Epithelial cell of esophagus (primary cell): ENCODE data around the gene ZNF546.

Source experiments
- DNase-seq: peaks from one replicate; pipeline ENCODE4 v3.0.0; 2010; ENCODE audit warnings: low read depth
- H3K4me3 ChIP-seq: 2 replicates; pipeline ENCODE4 v1.5.1; 2011; ENCODE audit warnings: mild to moderate bottlenecking, low read length, control low read depth
- TF ChIP-seq, protein P1 (sequence below): IDR thresholded peaks from 2 replicates; pipeline ENCODE4 v1.5.1; 2011; ENCODE audit warnings: low read depth, mild to moderate bottlenecking, low read length, control low read depth, inconsistent platforms; ENCODE audit not compliant: insufficient read depth; ENCODE audit errors: missing control alignments

ZNF546 gene

DNA sequence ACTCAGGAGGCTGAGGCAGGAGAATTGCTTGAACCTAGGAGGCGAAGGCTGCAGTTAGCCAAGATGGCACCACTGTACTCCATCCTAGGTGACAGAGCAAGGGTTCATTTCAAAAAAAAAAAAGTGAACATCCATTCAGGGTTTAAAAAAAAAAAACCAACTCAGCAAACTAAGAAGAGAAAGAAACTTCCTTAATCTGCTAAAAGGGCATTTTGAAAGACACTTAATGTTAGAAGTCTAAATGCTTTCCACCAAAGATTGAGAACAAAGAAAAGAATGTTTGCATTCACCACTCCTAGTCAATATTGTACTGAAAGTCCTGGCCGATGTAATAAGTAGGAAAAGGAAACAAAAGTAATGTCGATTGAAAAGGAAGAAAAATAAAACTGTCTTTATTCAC, 33.0 kb upstream of the ZNF546 start:
- no peak overlapping the region for H3K4me3 ChIP-seq
- DNase-seq: no peak

DNA sequence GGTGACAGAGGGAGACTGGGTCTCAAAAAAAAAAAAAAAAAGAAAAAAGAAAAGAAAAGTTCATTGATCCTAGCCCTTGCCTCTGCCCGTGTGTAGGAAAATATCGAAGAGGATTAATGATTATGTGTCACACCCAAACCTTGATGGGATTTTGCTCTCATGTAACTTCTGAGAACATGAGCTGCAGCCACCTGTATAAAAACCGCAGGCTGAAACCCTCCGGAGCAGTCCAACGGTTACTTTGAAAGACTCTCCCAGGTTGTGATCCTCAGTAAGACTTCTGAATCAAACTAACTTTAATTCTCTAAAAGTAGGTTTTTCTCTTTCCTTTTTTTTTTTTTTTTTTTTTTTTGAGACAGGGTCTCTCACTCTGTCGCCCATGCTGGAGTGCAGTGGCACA, 30.2 kb upstream of the ZNF546 start:
- TF ChIP-seq, protein P1, sequence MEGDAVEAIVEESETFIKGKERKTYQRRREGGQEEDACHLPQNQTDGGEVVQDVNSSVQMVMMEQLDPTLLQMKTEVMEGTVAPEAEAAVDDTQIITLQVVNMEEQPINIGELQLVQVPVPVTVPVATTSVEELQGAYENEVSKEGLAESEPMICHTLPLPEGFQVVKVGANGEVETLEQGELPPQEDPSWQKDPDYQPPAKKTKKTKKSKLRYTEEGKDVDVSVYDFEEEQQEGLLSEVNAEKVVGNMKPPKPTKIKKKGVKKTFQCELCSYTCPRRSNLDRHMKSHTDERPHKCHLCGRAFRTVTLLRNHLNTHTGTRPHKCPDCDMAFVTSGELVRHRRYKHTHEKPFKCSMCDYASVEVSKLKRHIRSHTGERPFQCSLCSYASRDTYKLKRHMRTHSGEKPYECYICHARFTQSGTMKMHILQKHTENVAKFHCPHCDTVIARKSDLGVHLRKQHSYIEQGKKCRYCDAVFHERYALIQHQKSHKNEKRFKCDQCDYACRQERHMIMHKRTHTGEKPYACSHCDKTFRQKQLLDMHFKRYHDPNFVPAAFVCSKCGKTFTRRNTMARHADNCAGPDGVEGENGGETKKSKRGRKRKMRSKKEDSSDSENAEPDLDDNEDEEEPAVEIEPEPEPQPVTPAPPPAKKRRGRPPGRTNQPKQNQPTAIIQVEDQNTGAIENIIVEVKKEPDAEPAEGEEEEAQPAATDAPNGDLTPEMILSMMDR: no peak
- H3K4me3 ChIP-seq: no peak overlapping the region

More for the DNA sequence above, 33.0 kb upstream of the ZNF546 start:
- TF ChIP-seq, protein P1: no peak

DNA sequence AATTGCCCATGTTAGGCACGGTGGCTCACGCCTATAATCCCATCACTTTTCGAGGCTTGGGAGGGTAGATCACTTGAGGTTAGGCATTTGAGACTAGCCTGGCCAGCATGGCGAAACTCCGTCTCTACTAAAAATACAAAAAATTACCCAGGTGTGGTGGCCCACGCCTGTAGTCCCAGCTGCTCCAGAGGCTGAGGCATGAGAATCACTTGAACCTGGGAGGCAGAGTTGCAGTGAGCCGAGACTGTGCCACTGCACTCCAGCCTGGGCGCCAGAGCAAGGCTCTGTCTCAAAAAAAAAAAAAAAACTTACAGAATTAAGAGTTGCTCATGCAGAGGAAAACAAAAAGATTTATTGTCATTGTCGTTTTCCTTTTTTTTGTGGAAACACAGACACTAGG, 29.3 kb upstream of the ZNF546 start:
- H3K4me3 ChIP-seq: no peak overlapping the region
- TF ChIP-seq, protein P1: no peak
- DNase-seq: no peak

More for the DNA sequence above, 30.2 kb upstream of the ZNF546 start:
- DNase-seq: no peak

DNA sequence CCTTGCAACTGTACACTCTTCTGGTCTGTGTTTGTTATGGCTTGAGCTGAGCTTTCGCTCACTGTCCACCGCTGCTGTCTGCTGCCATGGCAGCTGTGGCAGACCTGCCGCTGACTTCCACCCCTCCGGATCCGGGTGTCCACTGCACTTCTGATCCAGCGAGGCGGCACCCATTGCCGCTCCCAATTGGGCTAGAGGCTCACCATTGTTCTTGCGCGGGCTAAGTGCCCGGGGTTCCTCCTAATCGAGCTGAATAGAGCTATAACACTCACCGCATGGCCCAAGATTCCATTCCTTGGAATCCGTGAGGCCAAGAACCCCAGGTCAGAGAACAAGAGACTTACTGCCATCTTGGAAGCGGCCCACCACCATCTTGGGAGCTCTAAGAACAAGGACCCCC, 28.1 kb upstream of the ZNF546 start:
- DNase-seq: no peak
- TF ChIP-seq, protein P1: no peak
- no peak overlapping the region for H3K4me3 ChIP-seq

DNA sequence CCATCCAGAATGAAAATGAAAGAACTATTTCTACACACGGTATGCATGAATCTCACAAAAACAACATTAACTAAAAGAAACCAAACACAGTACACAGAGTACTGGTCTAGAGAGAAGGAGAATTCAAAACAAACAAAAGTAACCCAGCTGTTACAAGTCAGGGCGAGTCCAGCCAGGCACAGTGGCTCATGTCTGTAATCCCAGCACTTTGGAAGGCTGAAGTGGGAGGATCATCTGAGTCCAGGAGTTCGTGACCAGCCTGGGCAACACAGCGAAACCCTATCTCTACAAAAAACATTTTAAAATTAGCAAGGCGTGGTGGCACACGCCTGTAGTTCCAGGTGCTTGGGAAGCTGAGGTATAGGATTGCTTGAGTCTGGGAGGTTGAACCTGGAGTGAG, 27.6 kb upstream of the ZNF546 start:
- TF ChIP-seq, protein P1: no peak
- DNase-seq: peak; percentile 68

DNA sequence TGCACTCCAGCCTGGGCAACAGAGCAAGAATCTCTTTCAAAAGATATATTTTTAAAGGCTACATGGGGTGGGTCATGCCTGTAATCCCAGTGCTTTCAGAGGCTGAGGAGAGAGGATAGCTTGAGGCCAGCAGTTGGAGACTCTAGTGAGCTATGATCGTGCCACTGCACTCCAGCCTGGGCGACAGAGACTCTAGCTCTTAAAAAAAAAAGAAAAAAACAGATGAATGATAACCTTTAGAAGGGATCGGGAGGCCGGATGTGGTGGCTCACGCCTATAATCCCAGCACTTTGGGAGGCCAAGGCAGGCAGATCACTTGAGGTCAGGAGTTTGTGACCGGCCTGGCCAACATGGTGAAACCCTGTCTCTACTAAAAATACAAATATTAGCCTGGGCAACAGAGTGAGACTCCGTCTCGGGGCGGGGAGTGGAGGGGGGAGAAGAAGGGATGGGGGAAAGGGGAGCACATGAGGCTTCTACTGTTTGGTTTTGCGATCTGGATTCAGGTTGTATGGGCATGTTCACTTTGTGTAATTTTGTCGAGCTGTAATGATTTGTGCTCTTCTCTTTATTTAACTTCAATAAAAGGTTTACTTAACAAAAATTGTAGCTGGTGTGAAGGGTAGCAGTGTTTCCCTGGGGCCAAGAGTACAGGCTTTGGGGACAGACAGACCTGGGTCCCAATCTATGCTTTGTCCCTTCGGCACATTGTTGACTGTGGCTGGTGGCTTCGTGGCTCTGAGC, 27.0 kb upstream of the ZNF546 start:
- peak overlapping the region; percentile 96 for H3K4me3 ChIP-seq
- TF ChIP-seq, protein P1: no peak
- no peak for DNase-seq

More for the DNA sequence above, 27.6 kb upstream of the ZNF546 start:
- peak overlapping the region; percentile 96 for H3K4me3 ChIP-seq

DNA sequence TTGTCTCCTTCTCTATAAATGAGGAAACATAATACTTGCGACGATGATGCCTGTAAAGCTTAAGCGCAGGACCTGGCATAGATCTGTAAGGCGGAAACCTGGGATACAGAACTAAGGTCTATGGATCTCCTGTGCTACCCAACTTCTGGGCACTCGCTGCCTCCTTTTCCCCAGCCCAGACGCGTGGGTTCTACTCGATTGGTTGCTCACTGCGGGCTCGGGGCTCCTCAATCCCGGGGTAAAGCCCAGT, 26.5 kb upstream of the ZNF546 start:
- TF ChIP-seq, protein P1: no peak
- peak overlapping the region; percentile 96 for H3K4me3 ChIP-seq
- no peak for DNase-seq
